ENCODE measurements around the gene RASL10A. TPM values are rescaled to one million over a fixed set of nuclear protein-coding genes. Genes with fewer than 3 reads are reported as not detected.

The RASL10A gene
- total and polyA plus RNA-seq, 2 experiments from 2014 or later: 1.6 to 3.0 TPM

DNA sequence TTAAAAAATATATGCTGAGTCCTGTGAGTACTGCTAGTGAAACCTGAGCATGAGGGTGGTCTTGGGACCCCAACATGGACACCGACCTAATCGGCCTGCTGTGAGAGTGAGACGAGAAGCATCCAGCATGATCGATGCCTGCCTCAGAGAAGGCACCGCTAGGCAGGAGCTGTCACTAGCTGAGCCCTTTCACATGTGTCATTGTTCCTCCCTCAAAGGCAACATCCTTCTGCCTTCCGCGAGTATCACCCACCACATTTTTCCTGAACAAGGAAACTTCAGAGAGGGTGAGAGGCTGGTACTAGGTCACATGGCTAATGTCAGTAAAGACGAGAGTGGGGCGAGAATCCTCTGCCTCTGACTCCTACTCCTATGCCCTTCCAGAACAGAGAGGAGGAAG lies 37.3 kb upstream of the RASL10A start:
- no peak for DNase-seq (ENCODE audit: low spot score)
- H3K36me3 ChIP-seq (ENCODE audit: insufficient read depth): peaks cover 15% of the 10 kb centered on the region
- no peaks in the 10 kb centered on the region for H3K4me1 ChIP-seq (ENCODE audit: insufficient read depth)
- H3K4me1 Mint-ChIP-seq: no peaks in the 10 kb centered on the region
- H3F3A ChIP-seq (replicated peaks; ENCODE audit: low read depth): no peaks in the 10 kb centered on the region
- H3K4me2 ChIP-seq: no peak overlapping the region
- no peak for ATAC-seq
- no peaks in the 10 kb centered on the region for H3K27me3 ChIP-seq (ENCODE audit: insufficient read depth)
- no peak overlapping the region for H3K27ac ChIP-seq (ENCODE audit: low read depth)
- H3K27ac Mint-ChIP-seq: no peak overlapping the region
- H3K4me3 Mint-ChIP-seq: no peak overlapping the region
- peaks cover 4% of the 10 kb centered on the region for H3K27me3 Mint-ChIP-seq (ENCODE audit: insufficient read depth, low read depth, poor library complexity)
- no peak for TF ChIP-seq ZNF462 (CRISPR knock-in tag; IDR thresholded peaks at IDR 0.05)
- TF ChIP-seq EZH2 (IDR thresholded peaks at IDR 0.05; ENCODE audit: low read depth, unreplicated experiment): no peak
- TF ChIP-seq ETS1 (IDR thresholded peaks at IDR 0.05): no peak
- TF ChIP-seq CREB1 (CRISPR knock-in tag; IDR thresholded peaks at IDR 0.05; ENCODE audit: low read depth): no peak
- TF ChIP-seq POLR2AphosphoS5 (IDR thresholded peaks at IDR 0.05; ENCODE audit: low read depth): no peak
- no peak for TF ChIP-seq EZH2phosphoT487 (IDR thresholded peaks at IDR 0.05; ENCODE audit: unreplicated experiment)
- TF ChIP-seq, protein P1, sequence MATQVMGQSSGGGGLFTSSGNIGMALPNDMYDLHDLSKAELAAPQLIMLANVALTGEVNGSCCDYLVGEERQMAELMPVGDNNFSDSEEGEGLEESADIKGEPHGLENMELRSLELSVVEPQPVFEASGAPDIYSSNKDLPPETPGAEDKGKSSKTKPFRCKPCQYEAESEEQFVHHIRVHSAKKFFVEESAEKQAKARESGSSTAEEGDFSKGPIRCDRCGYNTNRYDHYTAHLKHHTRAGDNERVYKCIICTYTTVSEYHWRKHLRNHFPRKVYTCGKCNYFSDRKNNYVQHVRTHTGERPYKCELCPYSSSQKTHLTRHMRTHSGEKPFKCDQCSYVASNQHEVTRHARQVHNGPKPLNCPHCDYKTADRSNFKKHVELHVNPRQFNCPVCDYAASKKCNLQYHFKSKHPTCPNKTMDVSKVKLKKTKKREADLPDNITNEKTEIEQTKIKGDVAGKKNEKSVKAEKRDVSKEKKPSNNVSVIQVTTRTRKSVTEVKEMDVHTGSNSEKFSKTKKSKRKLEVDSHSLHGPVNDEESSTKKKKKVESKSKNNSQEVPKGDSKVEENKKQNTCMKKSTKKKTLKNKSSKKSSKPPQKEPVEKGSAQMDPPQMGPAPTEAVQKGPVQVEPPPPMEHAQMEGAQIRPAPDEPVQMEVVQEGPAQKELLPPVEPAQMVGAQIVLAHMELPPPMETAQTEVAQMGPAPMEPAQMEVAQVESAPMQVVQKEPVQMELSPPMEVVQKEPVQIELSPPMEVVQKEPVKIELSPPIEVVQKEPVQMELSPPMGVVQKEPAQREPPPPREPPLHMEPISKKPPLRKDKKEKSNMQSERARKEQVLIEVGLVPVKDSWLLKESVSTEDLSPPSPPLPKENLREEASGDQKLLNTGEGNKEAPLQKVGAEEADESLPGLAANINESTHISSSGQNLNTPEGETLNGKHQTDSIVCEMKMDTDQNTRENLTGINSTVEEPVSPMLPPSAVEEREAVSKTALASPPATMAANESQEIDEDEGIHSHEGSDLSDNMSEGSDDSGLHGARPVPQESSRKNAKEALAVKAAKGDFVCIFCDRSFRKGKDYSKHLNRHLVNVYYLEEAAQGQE (IDR thresholded peaks at IDR 0.05; ENCODE audit: unreplicated experiment): no peak
- TF ChIP-seq ZNF331 (CRISPR knock-in tag; IDR thresholded peaks at IDR 0.05; ENCODE audit: low read depth): no peak
- no peak for TF ChIP-seq JUNB (IDR thresholded peaks at IDR 0.05; ENCODE audit: unreplicated experiment)
- no peak for TF ChIP-seq ZNF114 (CRISPR knock-in tag; IDR thresholded peaks at IDR 0.05)
- TF ChIP-seq, protein P2, sequence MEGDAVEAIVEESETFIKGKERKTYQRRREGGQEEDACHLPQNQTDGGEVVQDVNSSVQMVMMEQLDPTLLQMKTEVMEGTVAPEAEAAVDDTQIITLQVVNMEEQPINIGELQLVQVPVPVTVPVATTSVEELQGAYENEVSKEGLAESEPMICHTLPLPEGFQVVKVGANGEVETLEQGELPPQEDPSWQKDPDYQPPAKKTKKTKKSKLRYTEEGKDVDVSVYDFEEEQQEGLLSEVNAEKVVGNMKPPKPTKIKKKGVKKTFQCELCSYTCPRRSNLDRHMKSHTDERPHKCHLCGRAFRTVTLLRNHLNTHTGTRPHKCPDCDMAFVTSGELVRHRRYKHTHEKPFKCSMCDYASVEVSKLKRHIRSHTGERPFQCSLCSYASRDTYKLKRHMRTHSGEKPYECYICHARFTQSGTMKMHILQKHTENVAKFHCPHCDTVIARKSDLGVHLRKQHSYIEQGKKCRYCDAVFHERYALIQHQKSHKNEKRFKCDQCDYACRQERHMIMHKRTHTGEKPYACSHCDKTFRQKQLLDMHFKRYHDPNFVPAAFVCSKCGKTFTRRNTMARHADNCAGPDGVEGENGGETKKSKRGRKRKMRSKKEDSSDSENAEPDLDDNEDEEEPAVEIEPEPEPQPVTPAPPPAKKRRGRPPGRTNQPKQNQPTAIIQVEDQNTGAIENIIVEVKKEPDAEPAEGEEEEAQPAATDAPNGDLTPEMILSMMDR (conservative IDR thresholded peaks at IDR 0.05; ENCODE audit: low read depth in 2 of 2): no peak
- no peak for TF ChIP-seq STAT1 (IDR thresholded peaks at IDR 0.05; ENCODE audit: unreplicated experiment)
- no peak for TF ChIP-seq NANOG (IDR thresholded peaks at IDR 0.05; ENCODE audit: borderline replicate concordance)
- peaks cover 58% of the 10 kb centered on the region for H3K36me3 Mint-ChIP-seq (ENCODE audit: low read depth)
- H4K20me1 ChIP-seq (replicated peaks; ENCODE audit: insufficient read depth): peaks cover 3% of the 10 kb centered on the region; the same call in 1 of the 2 replicates
- no peaks in the 10 kb centered on the region for H3K9me3 Mint-ChIP-seq
- no peaks in the 10 kb centered on the region for H3K79me2 ChIP-seq (replicated peaks; ENCODE audit: insufficient read depth)
- no peak overlapping the region for H3K4me3 ChIP-seq
- no peak overlapping the region for H2AFZ ChIP-seq
- H3K9me2 ChIP-seq (ENCODE audit: insufficient read depth): no peaks in the 10 kb centered on the region

Measured in GM23338 (cell line).